ENCODE results near the gene TMEM61.

Gene TMEM61

GRCh38 chr1:55039342-55040082 is 59.1 kb downstream of the TMEM61 start, which contains the start of gene PCSK9:
Gene PCSK9 (plus strand): TSS chr1:55039548. CDS start chr1:55039838, 290 bp downstream.
- no peak for DNase-seq (ENCODE audit: low read depth)

DNA sequence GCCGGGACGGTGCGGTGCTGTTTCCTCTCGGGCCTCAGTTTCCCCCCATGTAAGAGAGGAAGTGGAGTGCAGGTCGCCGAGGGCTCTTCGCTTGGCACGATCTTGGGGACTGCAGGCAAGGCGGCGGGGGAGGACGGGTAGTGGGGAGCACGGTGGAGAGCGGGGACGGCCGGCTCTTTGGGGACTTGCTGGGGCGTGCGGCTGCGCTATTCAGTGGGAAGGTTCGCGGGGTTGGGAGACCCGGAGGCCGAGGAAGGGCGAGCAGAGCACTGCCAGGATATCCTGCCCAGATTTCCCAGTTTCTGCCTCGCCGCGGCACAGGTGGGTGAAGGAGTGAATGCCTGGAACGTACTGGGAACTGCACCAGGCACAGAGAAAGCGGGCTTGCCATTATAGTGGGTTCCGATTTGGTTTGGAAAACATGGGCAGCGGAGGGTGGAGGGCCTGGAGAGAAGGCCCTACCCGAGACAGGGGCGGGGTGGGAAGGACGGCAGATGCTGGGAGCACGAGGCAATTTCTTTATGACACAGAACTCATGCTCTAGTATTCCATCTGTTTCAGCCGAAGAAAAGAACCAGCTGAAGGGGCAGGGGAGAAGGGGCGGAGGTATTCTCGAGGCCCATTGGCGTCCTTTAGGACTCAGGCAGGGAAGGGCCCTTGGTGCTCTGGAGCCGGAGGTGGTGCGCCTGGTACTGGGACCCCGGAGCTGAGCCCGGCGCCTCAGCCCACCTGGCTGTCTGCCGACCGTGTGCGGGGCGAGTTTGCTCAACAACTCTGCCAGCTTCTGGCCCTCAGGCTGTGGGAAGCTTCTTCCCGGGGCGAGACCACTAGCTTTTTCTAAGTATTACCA is 59.9 kb downstream of the TMEM61 start:
- DNase-seq (ENCODE audit: low read depth) = no peak

DNA sequence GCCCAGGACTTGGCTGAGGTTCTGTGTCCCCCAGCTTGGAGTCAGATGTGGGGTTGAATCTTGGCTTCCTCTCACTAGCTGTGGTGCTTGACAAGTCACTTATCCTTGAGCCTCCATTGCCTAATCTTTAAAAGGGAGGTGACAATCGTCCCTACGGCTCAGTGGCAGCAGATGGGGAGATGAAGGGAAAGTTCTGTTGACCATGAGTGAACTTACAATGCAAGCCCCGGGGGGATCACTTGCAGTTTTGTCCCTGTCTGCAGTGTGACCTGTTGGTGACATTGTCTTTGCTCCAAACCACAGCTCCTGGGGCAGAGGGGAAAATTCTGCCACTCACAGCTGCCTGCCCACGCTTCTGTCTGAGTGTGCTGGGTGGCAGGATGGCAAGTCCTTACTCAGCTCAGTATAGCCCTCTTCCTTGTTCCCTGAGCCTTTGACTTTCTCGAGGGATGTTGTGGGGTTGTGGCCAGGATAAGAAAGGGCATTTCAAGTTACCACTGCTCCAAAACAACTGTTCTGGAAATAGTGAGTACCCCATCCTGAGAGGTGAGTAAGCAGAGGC is 60.6 kb downstream of the TMEM61 start:
- DNase-seq (ENCODE audit: low read depth) = no peak

- no peak for DNase-seq (ENCODE audit: low read depth)
Observed at GRCh38 chr1:55041613-55042012, 61.2 kb downstream of the TMEM61 start.
